Measurements from ENCODE around the gene KRT33A.

KRT33A gene

GRCh38 chr17:41301204-41301790 lies 49.3 kb downstream of the KRT33A start:
- DNase-seq, result no peak

- no peak for DNase-seq
These were observed 52.0 kb downstream of the KRT33A start for GRCh38 chr17:41298458-41299135.

GRCh38 chr17:41296846-41297245 lies 53.8 kb downstream of the KRT33A start:
- DNase-seq, result no peak
